WTC11 (cell line): ENCODE measurements around the gene DAP3. TPM values are rescaled to one million over a fixed set of nuclear protein-coding genes. Genes with fewer than 3 reads are reported as not detected.

Source experiments
- ATAC-seq: fragments of 200-7000 bp; cut with Tn5 transposase; 2 replicates; pipeline ENCODE4 v1.10.0; 2021; ENCODE audit warnings: mild to moderate bottlenecking, moderate library complexity
- CTCF ChIA-PET: fragments of 300-600 bp; sonication (Branson Sonifier 250); formaldehyde crosslinking; loops from one replicate; lab custom pipeline; 2021; ENCODE audit warnings: antibody characterized with exemption; lab: Charles Lee
- POLR2A ChIA-PET: fragments of 350-600 bp; sonication (Branson Sonifier 250); formaldehyde crosslinking; loops from one replicate; lab custom pipeline; 2021; ENCODE audit warnings: antibody characterized with exemption; lab: Charles Lee
- DNase-seq: peaks from one replicate; pipeline ENCODE4 v3.0.0; 2021; ENCODE audit warnings: low spot score
- H3K27ac Mint-ChIP-seq: 2 replicates; pipeline ENCODE4 v1.8.0; 2021; ENCODE audit warnings: mixed read lengths
- H3K27me3 Mint-ChIP-seq: 2 replicates; pipeline ENCODE4 v1.8.0; 2021; ENCODE audit warnings: low read depth, mild to moderate bottlenecking, moderate library complexity, mixed read lengths
- H3K36me3 Mint-ChIP-seq: 2 replicates; pipeline ENCODE4 v1.8.0; 2021; ENCODE audit warnings: mixed read lengths
- H3K4me1 Mint-ChIP-seq: 2 replicates; pipeline ENCODE4 v1.8.0; 2022; ENCODE audit warnings: mixed read lengths
- H3K4me3 Mint-ChIP-seq: 2 replicates; pipeline ENCODE4 v1.8.0; 2021; ENCODE audit warnings: mild to moderate bottlenecking, moderate library complexity, mixed read lengths
- H3K9me3 Mint-ChIP-seq: 2 replicates; pipeline ENCODE4 v1.8.0; 2021; ENCODE audit warnings: mixed read lengths
- AR ChIP-seq: fragments of 250-450 bp; sonication (Bioruptor Pico); IDR thresholded peaks from 2 replicates; pipeline ENCODE4 v1.9.0; 2021; ENCODE audit warnings: mild to moderate bottlenecking
- ATF3 ChIP-seq: sonication (generic); formaldehyde crosslinking; conservative IDR thresholded peaks from 2 replicates; pipeline ENCODE4 v1.8.1; 2022; ENCODE audit warnings: mild to moderate bottlenecking, missing genetic modification reagents
- CREM ChIP-seq: sonication (generic); formaldehyde crosslinking; IDR thresholded peaks from 2 replicates; pipeline ENCODE4 v1.8.1; 2022; ENCODE audit warnings: mild to moderate bottlenecking, missing genetic modification reagents, moderate library complexity
- EMX1 ChIP-seq: fragments of 250-450 bp; sonication (Bioruptor Pico); IDR thresholded peaks from 2 replicates; pipeline ENCODE4 v1.8.0; 2021; ENCODE audit warnings: mild to moderate bottlenecking
- ESRRA ChIP-seq: sonication (generic); formaldehyde crosslinking; IDR thresholded peaks from 2 replicates; pipeline ENCODE4 v1.8.1; 2022; ENCODE audit warnings: mild to moderate bottlenecking, missing genetic modification reagents, borderline replicate concordance
- ETV6 ChIP-seq: sonication (generic); formaldehyde crosslinking; IDR thresholded peaks from 2 replicates; pipeline ENCODE4 v1.8.1; 2022; ENCODE audit warnings: mild to moderate bottlenecking, missing genetic modification reagents
- FOXK1 ChIP-seq: sonication (generic); formaldehyde crosslinking; IDR thresholded peaks from 2 replicates; pipeline ENCODE4 v1.8.0; 2022; ENCODE audit warnings: mild to moderate bottlenecking, moderate library complexity, missing genetic modification reagents
- GRHL2 ChIP-seq: fragments of 250-450 bp; sonication (Bioruptor Pico); IDR thresholded peaks from 2 replicates; pipeline ENCODE4 v1.8.0; 2022; ENCODE audit warnings: mild to moderate bottlenecking, moderate library complexity; ENCODE audit not compliant: insufficient replicate concordance, severe bottlenecking
- GTF2I ChIP-seq: fragments of 250-450 bp; sonication (Bioruptor Pico); conservative IDR thresholded peaks from 2 replicates; pipeline ENCODE4 v1.4.0; 2021; ENCODE audit warnings: mild to moderate bottlenecking
- IRF1 ChIP-seq: sonication (generic); formaldehyde crosslinking; IDR thresholded peaks from 2 replicates; pipeline ENCODE4 v1.8.0; 2023; ENCODE audit warnings: missing genetic modification reagents
- JAZF1 ChIP-seq: fragments of 250-450 bp; sonication (Bioruptor Pico); IDR thresholded peaks from 2 replicates; pipeline ENCODE4 v1.9.0; 2021; ENCODE audit warnings: moderate library complexity, mild to moderate bottlenecking, inconsistent platforms
- NR3C1 ChIP-seq: sonication (generic); formaldehyde crosslinking; conservative IDR thresholded peaks from 2 replicates; pipeline ENCODE4 v1.8.1; 2023; ENCODE audit warnings: low read depth, mild to moderate bottlenecking, missing genetic modification reagents
- OVOL2 ChIP-seq: fragments of 250-450 bp; sonication (Bioruptor Pico); IDR thresholded peaks from 2 replicates; pipeline ENCODE4 v1.9.0; 2021; ENCODE audit warnings: mild to moderate bottlenecking, borderline replicate concordance
- PRDM15 ChIP-seq: sonication (generic); formaldehyde crosslinking; IDR thresholded peaks from 2 replicates; pipeline ENCODE4 v1.8.0; 2022; ENCODE audit warnings: missing genetic modification reagents
- RORB ChIP-seq: fragments of 250-450 bp; sonication (Bioruptor Pico); IDR thresholded peaks from 2 replicates; pipeline ENCODE4 v1.9.0; 2021; ENCODE audit warnings: mild to moderate bottlenecking
- SOX15 ChIP-seq: fragments of 250-450 bp; sonication (Bioruptor Pico); IDR thresholded peaks from 2 replicates; pipeline ENCODE4 v1.9.0; 2021; ENCODE audit warnings: mild to moderate bottlenecking
- STAT6 ChIP-seq: sonication (generic); formaldehyde crosslinking; conservative IDR thresholded peaks from 2 replicates; pipeline ENCODE4 v1.8.1; 2023; ENCODE audit warnings: mild to moderate bottlenecking, low read depth, missing genetic modification reagents, moderate library complexity
- ZNF138 ChIP-seq: sonication (generic); formaldehyde crosslinking; conservative IDR thresholded peaks from 2 replicates; pipeline ENCODE4 v1.8.1; 2022; ENCODE audit warnings: mild to moderate bottlenecking, moderate library complexity, missing genetic modification reagents
- ZNF232 ChIP-seq: sonication (generic); formaldehyde crosslinking; IDR thresholded peaks from 2 replicates; pipeline ENCODE4 v1.8.0; 2022; ENCODE audit warnings: mild to moderate bottlenecking, missing genetic modification reagents
- ZNF671 ChIP-seq: fragments of 250-450 bp; sonication (Bioruptor Pico); IDR thresholded peaks from 2 replicates; pipeline ENCODE4 v1.8.0; 2021; ENCODE audit warnings: mild to moderate bottlenecking
- total RNA-seq: library from RNA; stranded (reverse); gene quantifications from 3 replicates; pipeline ENCODE4 v1.2.3, GENCODE V29; 2021

DAP3 gene
- total RNA-seq, 1 experiment from 2014 or later = 109 TPM

GRCh38 chr1:155649676-155650075 lies 39.2 kb upstream of the DAP3 start:
- Mint-ChIP-seq H3K4me1 (peaks cover 5% of the 10 kb centered on the region), H3K27ac (no peak overlapping the region), H3K4me3 (no peak overlapping the region), H3K36me3 (0 out of 2 replicates have a peak, but pooled peaks cover 2% of the 10 kb centered on the region), H3K27me3 (peaks cover 16% of the 10 kb centered on the region), H3K9me3 (peaks cover 9% of the 10 kb centered on the region)
- DNase-seq (no peak), ATAC-seq (no peak)
- CTCF ChIA-PET = no interaction called here
- no peak for TF ChIP-seq AR
- TF ChIP-seq, all 79 proteins: peak for 0
- POLR2A ChIA-PET = no interaction called here

- no peak for DNase-seq
- Mint-ChIP-seq H3K27me3 (peaks cover 20% of the 10 kb centered on the region), H3K4me1 (peaks cover 5% of the 10 kb centered on the region), H3K4me3 (no peak overlapping the region)
- CTCF ChIA-PET = no interaction called here
- TF ChIP-seq FOXK1 (CRISPR knock-in tag) (no peak), OVOL2 (CRISPR knock-in tag) (no peak), CREM (CRISPR knock-in tag) (no peak), ATF3 (CRISPR knock-in tag) (no peak), ESRRA (CRISPR knock-in tag) (no peak), IRF1 (no peak), ZNF232 (CRISPR knock-in tag) (no peak), ZNF138 (CRISPR knock-in tag) (no peak), GTF2I (CRISPR knock-in tag) (no peak), SOX15 (CRISPR knock-in tag) (no peak), ETV6 (CRISPR knock-in tag) (no peak), EMX1 (CRISPR knock-in tag) (no peak), STAT6 (no peak), GRHL2 (CRISPR knock-in tag) (no peak), ZNF671 (CRISPR knock-in tag) (no peak), RORB (CRISPR knock-in tag) (no peak), NR3C1 (no peak), JAZF1 (no peak), PRDM15 (no peak)
- TF ChIP-seq, all 79 proteins: peak for 0
- POLR2A ChIA-PET = no interaction called here
- ATAC-seq = no peak
- Mint-ChIP-seq H3K36me3 (0 out of 2 replicates have a peak, but pooled peaks cover 2% of the 10 kb centered on the region), H3K27ac (no peak overlapping the region), H3K9me3 (peaks cover 9% of the 10 kb centered on the region)
Measured at GRCh38 chr1:155650231-155650757, 38.6 kb upstream of the DAP3 start.
